Activated CD4-positive, alpha-beta memory T cell treated with anti-CD3 and anti-CD28 coated beads, Interleukin-2, amount 10 ng/mL, durations not matched to agents 7 days and 5 days (primary cell): Measurements from ENCODE around the gene TMEM53. TPM values are rescaled to one million over a fixed set of nuclear protein-coding genes. Genes with fewer than 3 reads are reported as not detected.

Source experiments
- CTCF ChIA-PET: fragments of 350-600 bp; sonication (Branson Sonifier 250); formaldehyde crosslinking; loops from one replicate; lab custom pipeline; 2021; ENCODE audit warnings: antibody characterized with exemption, inconsistent platforms; lab: Charles Lee
- POLR2A ChIA-PET: fragments of 350-600 bp; sonication (Branson Sonifier 250); formaldehyde crosslinking; loops from one replicate; lab custom pipeline; 2021; ENCODE audit warnings: antibody characterized with exemption; lab: Charles Lee
- DNase-seq: peaks from one replicate; pipeline ENCODE4 v3.0.0-alpha.2; 2020
- H3K27ac Mint-ChIP-seq: one replicate; pipeline ENCODE4 v1.8.0; 2021; ENCODE audit warnings: mild to moderate bottlenecking, mixed read lengths
- H3K27me3 Mint-ChIP-seq: one replicate; pipeline ENCODE4 v1.8.0; 2021; ENCODE audit warnings: mixed read lengths
- H3K36me3 Mint-ChIP-seq: one replicate; pipeline ENCODE4 v1.8.0; 2021; ENCODE audit warnings: low read depth, mixed read lengths
- H3K4me1 Mint-ChIP-seq: one replicate; pipeline ENCODE4 v1.8.0; 2021; ENCODE audit warnings: mixed read lengths
- H3K4me3 Mint-ChIP-seq: one replicate; pipeline ENCODE4 v1.8.0; 2021; ENCODE audit warnings: mild to moderate bottlenecking, mixed read lengths
- H3K9me3 Mint-ChIP-seq: one replicate; pipeline ENCODE4 v1.8.0; 2021; ENCODE audit warnings: mixed read lengths
- total RNA-seq, 2 experiments: library from RNA; stranded (reverse); gene quantifications; one replicate each; pipeline ENCODE4 v1.2.3, GENCODE V29; 2021

TMEM53 gene
- total RNA-seq, 2 experiments from 2014 or later, result 4.3 to 5.6 TPM

- Mint-ChIP-seq H3K36me3 (no peaks in the 10 kb centered on the region), H3K27ac (no peak overlapping the region), H3K4me1 (peaks cover 4% of the 10 kb centered on the region), H3K27me3 (peaks cover 3% of the 10 kb centered on the region), H3K4me3 (no peak overlapping the region), H3K9me3 (no peaks in the 10 kb centered on the region)
- CTCF ChIA-PET, result interaction anchor here (1.6 kb wide), 1 partner anchor 29 kb away, joined by 3 read pairs; no protein-coding TSS in a partner anchor
- no peak for DNase-seq
- POLR2A ChIA-PET, result interaction anchor here (1.0 kb wide), 1 partner anchor 7 kb away, joined by 3 read pairs; no protein-coding TSS in a partner anchor
These were observed 7.9 kb upstream of the TMEM53 start for GRCh38 chr1:44681905-44682882.

GRCh38 chr1:44679468-44679867 is 5.2 kb upstream of the TMEM53 start:
- H3K36me3 Mint-ChIP-seq, result no peaks in the 10 kb centered on the region
- no peaks in the 10 kb centered on the region for H3K9me3 Mint-ChIP-seq
- DNase-seq, result no peak
- POLR2A ChIA-PET, result interaction anchor here (0.9 to 1.1 kb wide), 2 partner anchors 18 to 42 kb away, joined by 3 to 6 read pairs; no protein-coding TSS in a partner anchor
- no peak overlapping the region for H3K4me3 Mint-ChIP-seq
- peaks cover 9% of the 10 kb centered on the region for H3K4me1 Mint-ChIP-seq
- H3K27me3 Mint-ChIP-seq, result peaks cover 3% of the 10 kb centered on the region
- CTCF ChIA-PET, result no interaction called here
- H3K27ac Mint-ChIP-seq, result no peak overlapping the region

GRCh38 chr1:44678626-44679025 is 4.3 kb upstream of the TMEM53 start:
- ChIA-PET POLR2A (no interaction called here), CTCF (no interaction called here)
- no peaks in the 10 kb centered on the region for H3K9me3 Mint-ChIP-seq
- peaks cover 10% of the 10 kb centered on the region for H3K4me1 Mint-ChIP-seq
- peaks cover 3% of the 10 kb centered on the region for H3K27me3 Mint-ChIP-seq
- H3K4me3 Mint-ChIP-seq, result no peak overlapping the region
- no peak overlapping the region for H3K27ac Mint-ChIP-seq
- no peak for DNase-seq
- H3K36me3 Mint-ChIP-seq, result no peaks in the 10 kb centered on the region

- ChIA-PET CTCF (interaction anchor here (2.3 kb wide), 1 partner anchor 19 kb away, joined by 8 read pairs; no protein-coding TSS in a partner anchor), POLR2A (interaction anchor here (7.7 kb wide), 1 partner anchor 46 kb away, joined by 71 read pairs; no protein-coding TSS in a partner anchor)
- H3K4me1 Mint-ChIP-seq, result peaks cover 15% of the 10 kb centered on the region
- H3K36me3 Mint-ChIP-seq, result no peaks in the 10 kb centered on the region
- peaks cover 3% of the 10 kb centered on the region for H3K27me3 Mint-ChIP-seq
- no peaks in the 10 kb centered on the region for H3K9me3 Mint-ChIP-seq
- no peak overlapping the region for H3K4me3 Mint-ChIP-seq
- no peak overlapping the region for H3K27ac Mint-ChIP-seq
- no peak for DNase-seq
These were observed 3.8 kb upstream of the TMEM53 start for GRCh38 chr1:44678120-44678519.

- no peak for DNase-seq
- POLR2A ChIA-PET, result interaction anchor here (2.2 to 7.7 kb wide), 2 partner anchors 44 to 45 kb away, joined by 8 to 71 read pairs; no protein-coding TSS in a partner anchor
- Mint-ChIP-seq H3K9me3 (no peaks in the 10 kb centered on the region), H3K27me3 (peaks cover 3% of the 10 kb centered on the region), H3K27ac (no peak overlapping the region), H3K4me1 (peaks cover 23% of the 10 kb centered on the region), H3K4me3 (no peak overlapping the region), H3K36me3 (no peaks in the 10 kb centered on the region)
- CTCF ChIA-PET, result interaction anchor here (2.3 kb wide), 1 partner anchor 19 kb away, joined by 8 read pairs; no protein-coding TSS in a partner anchor
These were observed 3.0 kb upstream of the TMEM53 start for GRCh38 chr1:44677201-44677766.

- no peak overlapping the region for H3K27ac Mint-ChIP-seq
- H3K27me3 Mint-ChIP-seq, result peaks cover 3% of the 10 kb centered on the region
- ChIA-PET POLR2A (interaction anchor here (1.7 to 7.7 kb wide), 3 partner anchors 45 to 54 kb away, joined by 7 to 71 read pairs (median 8); partner anchors contain the start of gene RNU5D-1), CTCF (interaction anchor here (1.1 to 2.3 kb wide), 3 partner anchors 8 to 24 kb away, joined by 3 to 8 read pairs (median 6); no protein-coding TSS in a partner anchor)
- H3K4me3 Mint-ChIP-seq, result no peak overlapping the region
- no peaks in the 10 kb centered on the region for H3K9me3 Mint-ChIP-seq
- DNase-seq, result no peak
- peaks cover 29% of the 10 kb centered on the region for H3K4me1 Mint-ChIP-seq
- no peaks in the 10 kb centered on the region for H3K36me3 Mint-ChIP-seq
These were observed 2.4 kb upstream of the TMEM53 start for GRCh38 chr1:44676484-44677200.

- H3K4me1 Mint-ChIP-seq, result peaks cover 32% of the 10 kb centered on the region
- peak overlapping the region; percentile 79 for H3K27ac Mint-ChIP-seq
- peaks cover 3% of the 10 kb centered on the region for H3K27me3 Mint-ChIP-seq
- CTCF ChIA-PET, result interaction anchor here (1.0 to 4.9 kb wide), 7 partner anchors 10 to 119 kb away, joined by 3 to 44 read pairs (median 6); no protein-coding TSS in a partner anchor
- POLR2A ChIA-PET, result interaction anchor here (0.7 to 7.7 kb wide), 9 partner anchors 8 to 336 kb away, joined by 3 to 71 read pairs (median 5); partner anchors contain the start of genes HECTD3 and RNU5D-1
- H3K36me3 Mint-ChIP-seq, result no peaks in the 10 kb centered on the region
- DNase-seq, result no peak
- H3K4me3 Mint-ChIP-seq, result peak overlapping the region; percentile 83
- H3K9me3 Mint-ChIP-seq, result no peaks in the 10 kb centered on the region
These were observed 905 bp upstream of the TMEM53 start for GRCh38 chr1:44675186-44675585.

- Mint-ChIP-seq H3K27ac (peak overlapping the region; percentile 79), H3K36me3 (no peaks in the 10 kb centered on the region), H3K4me1 (peaks cover 32% of the 10 kb centered on the region), H3K27me3 (no peaks in the 10 kb centered on the region), H3K4me3 (peak overlapping the region; percentile 83), H3K9me3 (no peaks in the 10 kb centered on the region)
- DNase-seq, result no peak
- ChIA-PET CTCF (interaction anchor here (0.7 to 4.9 kb wide), 10 partner anchors 12 to 65 kb away, joined by 4 to 44 read pairs (median 5); no protein-coding TSS in a partner anchor), POLR2A (interaction anchor here (0.7 to 7.7 kb wide), 11 partner anchors 9 to 338 kb away, joined by 3 to 71 read pairs (median 5); partner anchors contain the start of genes HECTD3 and RNU5D-1)
These were observed 587 bp downstream of the TMEM53 start for GRCh38 chr1:44673675-44674112.

GRCh38 chr1:44672961-44673674 is 1.2 kb downstream of the TMEM53 start:
- peak overlapping the region; percentile 79 for H3K27ac Mint-ChIP-seq

GRCh38 chr1:44672254-44672955 is 1.9 kb downstream of the TMEM53 start:
- H3K4me3 Mint-ChIP-seq, result peak overlapping the region; percentile 12
- peak; percentile 35 for DNase-seq

More at GRCh38 chr1:44672961-44673674, 1.2 kb downstream of the TMEM53 start:
- DNase-seq, result no peak
- H3K27me3 Mint-ChIP-seq, result no peaks in the 10 kb centered on the region
- ChIA-PET CTCF (interaction anchor here (1.2 to 4.9 kb wide), 7 partner anchors 15 to 65 kb away, joined by 4 to 44 read pairs (median 5); no protein-coding TSS in a partner anchor), POLR2A (interaction anchor here (1.2 to 7.7 kb wide), 7 partner anchors 9 to 319 kb away, joined by 4 to 71 read pairs (median 9); partner anchors contain the start of gene RNU5D-1)
- no peaks in the 10 kb centered on the region for H3K36me3 Mint-ChIP-seq
- peak overlapping the region; percentile 83 for H3K4me3 Mint-ChIP-seq
- H3K9me3 Mint-ChIP-seq, result no peaks in the 10 kb centered on the region
- H3K4me1 Mint-ChIP-seq, result peaks cover 32% of the 10 kb centered on the region

More at GRCh38 chr1:44672254-44672955, 1.9 kb downstream of the TMEM53 start:
- H3K27ac Mint-ChIP-seq, result peak overlapping the region; percentile 44
- POLR2A ChIA-PET, result interaction anchor here (1.1 to 7.7 kb wide), 6 partner anchors 10 to 314 kb away, joined by 3 to 71 read pairs (median 4); partner anchors contain the start of gene EIF2B3
- CTCF ChIA-PET, result interaction anchor here (1.3 to 4.9 kb wide), 3 partner anchors 20 to 40 kb away, joined by 3 to 44 read pairs (median 8); no protein-coding TSS in a partner anchor
- peaks cover 32% of the 10 kb centered on the region for H3K4me1 Mint-ChIP-seq
- H3K9me3 Mint-ChIP-seq, result no peaks in the 10 kb centered on the region
- H3K36me3 Mint-ChIP-seq, result no peaks in the 10 kb centered on the region
- no peaks in the 10 kb centered on the region for H3K27me3 Mint-ChIP-seq
